Fibroblast of lung (primary cell): ENCODE results near the gene CLP1. TPM values are rescaled to one million over a fixed set of nuclear protein-coding genes. Genes with fewer than 3 reads are reported as not detected.

Experiments
- DNase-seq, 2 donors: peaks; one replicate each; pipeline versions ENCODE4 v3.0.0 to v3.0.0-alpha.2; 2010; ENCODE audit warnings: low read depth in 2 of 2
- H2AFZ ChIP-seq: 2 replicates; pipeline ENCODE4 v1.5.1; 2012; ENCODE audit warnings: low read length, control low read depth, inconsistent platforms
- H3K27ac ChIP-seq: 2 replicates; pipeline ENCODE4 v1.5.1; 2011; ENCODE audit warnings: low read length, control low read depth; ENCODE audit not compliant: insufficient read depth
- H3K27me3 ChIP-seq: 2 replicates; pipeline ENCODE4 v1.5.1; 2011; ENCODE audit warnings: mild to moderate bottlenecking, low read length; ENCODE audit not compliant: control insufficient read depth, insufficient read depth
- H3K36me3 ChIP-seq: 2 replicates; pipeline ENCODE4 v1.5.1; 2011; ENCODE audit warnings: low read length; ENCODE audit not compliant: control insufficient read depth, insufficient read depth
- H3K4me1 ChIP-seq: 2 replicates; pipeline ENCODE4 v1.5.1; 2011; ENCODE audit warnings: low read length; ENCODE audit not compliant: control insufficient read depth, insufficient read depth; ENCODE audit errors: extremely low read depth
- H3K4me2 ChIP-seq: 2 replicates; pipeline ENCODE4 v1.5.1; 2011; ENCODE audit warnings: low read length, control low read depth; ENCODE audit not compliant: insufficient read depth; ENCODE audit errors: extremely low read depth
- H3K4me3 ChIP-seq, 4 experiments: fragments of 200-600 bp in 1 of 4; sonication (generic) in 1 of 4; replicated peaks in 1 of 4; 2 replicates each; pipeline ENCODE4 v1.5.1; 2011 to 2016; ENCODE audit warnings: low read length in 4 of 4, low read depth in 3 of 4, mild to moderate bottlenecking in 3 of 4, control low read depth in 2 of 4, inconsistent platforms in 1 of 4, mixed read lengths in 1 of 4; ENCODE audit not compliant: insufficient read depth in 1 of 4; ENCODE audit errors: control extremely low read depth in 1 of 4
- H3K79me2 ChIP-seq: 2 replicates; pipeline ENCODE4 v1.5.1; 2012; ENCODE audit warnings: mild to moderate bottlenecking, low read length, inconsistent platforms; ENCODE audit not compliant: control insufficient read depth, insufficient read depth
- H3K9ac ChIP-seq: 2 replicates; pipeline ENCODE4 v1.5.1; 2011; ENCODE audit warnings: mild to moderate bottlenecking, low read length, control low read depth; ENCODE audit not compliant: insufficient read depth
- H3K9me3 ChIP-seq: 2 replicates; pipeline ENCODE4 v1.5.1; 2012; ENCODE audit warnings: low read depth, low read length; ENCODE audit not compliant: control insufficient read depth, insufficient read depth
- H4K20me1 ChIP-seq: 2 replicates; pipeline ENCODE4 v1.5.1; 2011; ENCODE audit warnings: low read length; ENCODE audit not compliant: control insufficient read depth, insufficient read depth; ENCODE audit errors: extremely low read depth
- CTCF ChIP-seq, 2 donors: IDR thresholded peaks in 1 of 2; conservative IDR thresholded peaks in 1 of 2; 1 replicate in 1 of 2; 2 replicates in 1 of 2; pipeline ENCODE4 v1.5.1; 2011 to 2012; ENCODE audit warnings: low read length in 2 of 2, control low read depth in 1 of 2, inconsistent platforms in 1 of 2, low read depth in 1 of 2, mild to moderate bottlenecking in 1 of 2
- EZH2 ChIP-seq: IDR thresholded peaks from 2 replicates; pipeline ENCODE4 v1.5.1; 2012; ENCODE audit warnings: low read length, control low read depth, mild to moderate bottlenecking; ENCODE audit errors: missing control alignments
- polyA plus RNA-seq, 2 donors: library from polyadenylated mRNA; depleted of rRNA in 1 of 2; stranded (reverse) in 1 of 2; unstranded in 1 of 2; fragments of >200 nt; gene quantifications; 2 replicates each; pipeline ENCODE4 v1.2.1, GENCODE V29; 2011 to 2012; ENCODE audit warnings: missing spikeins in 1 of 2
- total RNA-seq: library from RNA; depleted of rRNA; stranded (reverse); fragments of >200 nt; gene quantifications from 2 replicates; pipeline ENCODE4 v1.2.1, GENCODE V29; 2014

CLP1 gene
- total and polyA plus RNA-seq, 2 donors (not counting 1 experiment from before 2014, with no cell fraction given), result 13.2 to 24.1 TPM

DNA sequence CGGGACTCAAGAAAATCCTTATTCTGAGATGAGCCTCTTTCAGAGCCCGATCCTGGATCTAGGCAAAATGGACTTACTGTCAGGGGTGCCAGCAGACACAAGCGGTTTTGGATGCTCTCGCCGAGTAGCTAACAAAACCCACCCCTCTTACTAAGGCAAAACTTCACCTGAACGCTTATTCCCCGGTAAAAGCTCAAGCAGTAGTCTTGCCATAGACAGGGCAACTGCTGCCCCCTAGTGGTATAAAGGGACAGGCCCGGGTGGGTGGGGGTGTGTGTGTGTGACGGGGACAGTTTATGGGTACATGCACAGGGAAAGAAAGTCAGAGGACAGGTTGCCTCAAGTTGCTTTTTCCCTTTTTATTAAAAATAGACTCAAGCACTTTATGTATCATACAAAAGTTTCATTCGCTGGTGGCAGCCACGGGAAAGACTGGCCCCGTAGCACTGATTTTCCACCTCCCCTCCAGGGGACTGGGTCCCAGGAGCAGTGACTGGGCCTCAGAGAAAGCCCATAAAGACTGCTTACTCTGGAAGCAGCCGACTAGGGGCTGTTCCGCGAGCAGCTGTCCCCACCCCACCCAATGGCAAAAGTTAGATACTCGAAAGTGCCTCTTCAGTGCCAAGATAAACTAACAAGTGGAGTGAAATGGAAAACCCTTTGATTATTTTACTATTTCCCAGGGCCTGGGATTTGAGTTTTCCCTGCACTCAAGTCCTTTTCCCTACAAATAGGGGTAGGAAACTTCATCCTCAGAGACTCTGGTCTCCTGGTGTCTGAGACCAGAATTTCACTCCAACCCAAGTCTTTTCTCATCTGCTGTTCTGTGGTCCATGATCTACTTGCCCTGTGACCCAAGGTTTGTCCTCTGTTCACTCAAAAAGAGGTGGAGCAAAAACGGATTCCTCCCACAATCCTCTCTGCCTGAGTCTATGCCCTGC lies 12.5 kb upstream of the CLP1 start:
- H3K9ac ChIP-seq, result no peak overlapping the region
- H4K20me1 ChIP-seq, result no peaks in the 10 kb centered on the region
- H3K27ac ChIP-seq, result no peak overlapping the region
- DNase-seq, result peak; percentile 55 to 77
- TF ChIP-seq EZH2 (no peak), CTCF (conservative IDR thresholded peaks at IDR 0.05 in 1 of 2, IDR thresholded peaks at IDR 0.05 in 1 of 2; ENCODE audit: low read depth in 1 of 2, low read length in 2 of 2) (peak; percentile 72 to 83)
- H3K4me2 ChIP-seq, result peak overlapping the region; percentile 48
- H3K9me3 ChIP-seq, result no peaks in the 10 kb centered on the region
- H3K79me2 ChIP-seq, result peaks cover 16% of the 10 kb centered on the region
- no peaks in the 10 kb centered on the region for H3K36me3 ChIP-seq
- no peak overlapping the region for H3K4me3 ChIP-seq
- H3K27me3 ChIP-seq, result peaks cover 26% of the 10 kb centered on the region
- H2AFZ ChIP-seq, result no peak overlapping the region
- H3K4me1 ChIP-seq, result peaks cover 32% of the 10 kb centered on the region

GRCh38 chr11:57645689-57646085 lies 11.9 kb upstream of the CLP1 start:
- Histone ChIP-seq H3K4me1 (peaks cover 28% of the 10 kb centered on the region), H3K79me2 (peaks cover 9% of the 10 kb centered on the region), H4K20me1 (no peaks in the 10 kb centered on the region), H3K4me2 (no peak overlapping the region), H3K9ac (no peak overlapping the region), H3K27me3 (peaks cover 26% of the 10 kb centered on the region), H2AFZ (no peak overlapping the region), H3K27ac (no peak overlapping the region), H3K36me3 (no peaks in the 10 kb centered on the region), H3K9me3 (no peaks in the 10 kb centered on the region), H3K4me3 (no peak overlapping the region)
- TF ChIP-seq EZH2 (no peak), CTCF (conservative IDR thresholded peaks at IDR 0.05 in 1 of 2, IDR thresholded peaks at IDR 0.05 in 1 of 2; ENCODE audit: low read depth in 1 of 2, low read length in 2 of 2) (no peak)
- DNase-seq, result no peak

GRCh38 chr11:57646194-57646798 lies 11.3 kb upstream of the CLP1 start:
- Histone ChIP-seq H3K9ac (no peak overlapping the region), H2AFZ (no peak overlapping the region), H4K20me1 (no peaks in the 10 kb centered on the region), H3K4me2 (no peak overlapping the region), H3K4me3 (no peak overlapping the region), H3K27me3 (peaks cover 26% of the 10 kb centered on the region), H3K27ac (no peak overlapping the region), H3K79me2 (peaks cover 4% of the 10 kb centered on the region), H3K4me1 (peaks cover 25% of the 10 kb centered on the region), H3K9me3 (no peaks in the 10 kb centered on the region), H3K36me3 (no peaks in the 10 kb centered on the region)
- no peak for DNase-seq
- TF ChIP-seq EZH2, result peak; percentile 48
- no peak for TF ChIP-seq CTCF (conservative IDR thresholded peaks at IDR 0.05 in 1 of 2, IDR thresholded peaks at IDR 0.05 in 1 of 2; ENCODE audit: low read depth in 1 of 2, low read length in 2 of 2)
